OCI-LY7 (cell line): ENCODE measurements around the gene PLAC9.

Experiments
- EZH2phosphoT487 ChIP-seq: fragments of 200-600 bp; sonication (generic); IDR thresholded peaks from 2 replicates; pipeline ENCODE4 v1.6.1; 2018; ENCODE audit warnings: low read depth, borderline replicate concordance, mild to moderate bottlenecking, mixed run types, antibody characterized with exemption, low read length, moderate library complexity, mixed read lengths
- TF ChIP-seq, protein P1 (sequence below): fragments of 200-600 bp; sonication (generic); conservative IDR thresholded peaks from 2 replicates; pipeline ENCODE4 v1.5.1; 2014; ENCODE audit warnings: mild to moderate bottlenecking, antibody characterized with exemption, low read length, moderate library complexity, mixed read lengths

- TF ChIP-seq, protein P1, sequence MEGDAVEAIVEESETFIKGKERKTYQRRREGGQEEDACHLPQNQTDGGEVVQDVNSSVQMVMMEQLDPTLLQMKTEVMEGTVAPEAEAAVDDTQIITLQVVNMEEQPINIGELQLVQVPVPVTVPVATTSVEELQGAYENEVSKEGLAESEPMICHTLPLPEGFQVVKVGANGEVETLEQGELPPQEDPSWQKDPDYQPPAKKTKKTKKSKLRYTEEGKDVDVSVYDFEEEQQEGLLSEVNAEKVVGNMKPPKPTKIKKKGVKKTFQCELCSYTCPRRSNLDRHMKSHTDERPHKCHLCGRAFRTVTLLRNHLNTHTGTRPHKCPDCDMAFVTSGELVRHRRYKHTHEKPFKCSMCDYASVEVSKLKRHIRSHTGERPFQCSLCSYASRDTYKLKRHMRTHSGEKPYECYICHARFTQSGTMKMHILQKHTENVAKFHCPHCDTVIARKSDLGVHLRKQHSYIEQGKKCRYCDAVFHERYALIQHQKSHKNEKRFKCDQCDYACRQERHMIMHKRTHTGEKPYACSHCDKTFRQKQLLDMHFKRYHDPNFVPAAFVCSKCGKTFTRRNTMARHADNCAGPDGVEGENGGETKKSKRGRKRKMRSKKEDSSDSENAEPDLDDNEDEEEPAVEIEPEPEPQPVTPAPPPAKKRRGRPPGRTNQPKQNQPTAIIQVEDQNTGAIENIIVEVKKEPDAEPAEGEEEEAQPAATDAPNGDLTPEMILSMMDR, result no peak
- no peak for TF ChIP-seq EZH2phosphoT487
Measured at GRCh38 chr10:80152820-80153219, 20.3 kb downstream of the PLAC9 start.
